ENCODE data around the gene VPS13D. TPM values are rescaled to one million over a fixed set of nuclear protein-coding genes. Genes with fewer than 3 reads are reported as not detected.
A peak's percentile ranks its signal among the peaks of the same experiment; 100 is the strongest.

VPS13D gene, protein sequence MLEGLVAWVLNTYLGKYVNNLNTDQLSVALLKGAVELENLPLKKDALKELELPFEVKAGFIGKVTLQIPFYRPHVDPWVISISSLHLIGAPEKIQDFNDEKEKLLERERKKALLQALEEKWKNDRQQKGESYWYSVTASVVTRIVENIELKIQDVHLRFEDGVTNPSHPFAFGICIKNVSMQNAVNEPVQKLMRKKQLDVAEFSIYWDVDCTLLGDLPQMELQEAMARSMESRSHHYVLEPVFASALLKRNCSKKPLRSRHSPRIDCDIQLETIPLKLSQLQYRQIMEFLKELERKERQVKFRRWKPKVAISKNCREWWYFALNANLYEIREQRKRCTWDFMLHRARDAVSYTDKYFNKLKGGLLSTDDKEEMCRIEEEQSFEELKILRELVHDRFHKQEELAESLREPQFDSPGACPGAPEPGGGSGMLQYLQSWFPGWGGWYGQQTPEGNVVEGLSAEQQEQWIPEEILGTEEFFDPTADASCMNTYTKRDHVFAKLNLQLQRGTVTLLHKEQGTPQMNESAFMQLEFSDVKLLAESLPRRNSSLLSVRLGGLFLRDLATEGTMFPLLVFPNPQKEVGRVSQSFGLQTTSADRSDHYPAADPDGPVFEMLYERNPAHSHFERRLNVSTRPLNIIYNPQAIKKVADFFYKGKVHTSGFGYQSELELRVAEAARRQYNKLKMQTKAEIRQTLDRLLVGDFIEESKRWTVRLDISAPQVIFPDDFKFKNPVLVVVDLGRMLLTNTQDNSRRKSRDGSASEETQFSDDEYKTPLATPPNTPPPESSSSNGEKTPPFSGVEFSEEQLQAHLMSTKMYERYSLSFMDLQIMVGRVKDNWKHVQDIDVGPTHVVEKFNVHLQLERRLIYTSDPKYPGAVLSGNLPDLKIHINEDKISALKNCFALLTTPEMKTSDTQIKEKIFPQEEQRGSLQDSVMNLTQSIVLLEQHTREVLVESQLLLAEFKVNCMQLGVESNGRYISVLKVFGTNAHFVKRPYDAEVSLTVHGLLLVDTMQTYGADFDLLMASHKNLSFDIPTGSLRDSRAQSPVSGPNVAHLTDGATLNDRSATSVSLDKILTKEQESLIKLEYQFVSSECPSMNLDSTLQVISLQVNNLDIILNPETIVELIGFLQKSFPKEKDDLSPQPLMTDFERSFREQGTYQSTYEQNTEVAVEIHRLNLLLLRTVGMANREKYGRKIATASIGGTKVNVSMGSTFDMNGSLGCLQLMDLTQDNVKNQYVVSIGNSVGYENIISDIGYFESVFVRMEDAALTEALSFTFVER (N-terminal part only)
- total RNA-seq (ENCODE audit: low replicate concordance) = 32.5 and 37.5 TPM in 2 replicates

DNA sequence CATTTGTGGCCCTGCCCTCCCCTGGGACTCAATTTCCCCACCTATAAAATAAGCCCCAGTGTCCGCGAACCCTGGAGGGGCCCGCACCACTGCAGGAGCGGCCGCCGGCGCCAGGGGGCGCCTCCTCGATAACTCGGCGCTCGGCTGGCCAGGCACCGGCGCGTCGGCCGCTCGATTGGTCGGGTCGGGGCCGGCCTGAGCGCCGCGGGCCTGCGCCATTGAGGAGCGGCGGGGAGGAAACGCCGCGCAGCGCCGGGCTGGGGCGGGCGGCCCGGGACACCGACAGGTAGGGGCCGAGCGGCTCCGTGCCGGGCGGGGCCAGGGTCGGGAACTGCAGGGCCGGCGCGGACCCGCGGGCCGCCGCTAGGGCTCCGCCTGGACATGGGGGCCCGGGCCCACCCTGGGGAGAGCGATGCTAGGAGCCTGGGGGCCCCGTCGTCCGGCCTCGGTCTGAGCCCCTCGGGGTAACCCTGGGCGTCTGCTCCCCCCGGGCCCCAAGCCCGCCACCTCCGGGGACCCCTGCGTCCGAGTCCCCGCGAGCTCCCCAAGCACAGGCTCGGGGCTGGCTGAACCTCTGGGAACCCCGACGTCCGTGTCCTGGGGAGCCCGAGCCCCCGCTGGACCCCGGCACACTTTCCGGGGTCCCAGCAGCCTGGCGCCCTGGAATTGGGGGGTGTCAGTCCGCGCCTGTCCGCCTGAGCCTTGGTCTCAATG, at the start of gene VPS13D:
TSS of gene VPS13D (plus strand) at position 196 of the 714 bp plus-strand sequence. CDS start 4,237 bp downstream, outside the sequence.
- peak; percentile 67 for DNase-seq (ENCODE audit: low read depth)
- TF ChIP-seq, protein P1, sequence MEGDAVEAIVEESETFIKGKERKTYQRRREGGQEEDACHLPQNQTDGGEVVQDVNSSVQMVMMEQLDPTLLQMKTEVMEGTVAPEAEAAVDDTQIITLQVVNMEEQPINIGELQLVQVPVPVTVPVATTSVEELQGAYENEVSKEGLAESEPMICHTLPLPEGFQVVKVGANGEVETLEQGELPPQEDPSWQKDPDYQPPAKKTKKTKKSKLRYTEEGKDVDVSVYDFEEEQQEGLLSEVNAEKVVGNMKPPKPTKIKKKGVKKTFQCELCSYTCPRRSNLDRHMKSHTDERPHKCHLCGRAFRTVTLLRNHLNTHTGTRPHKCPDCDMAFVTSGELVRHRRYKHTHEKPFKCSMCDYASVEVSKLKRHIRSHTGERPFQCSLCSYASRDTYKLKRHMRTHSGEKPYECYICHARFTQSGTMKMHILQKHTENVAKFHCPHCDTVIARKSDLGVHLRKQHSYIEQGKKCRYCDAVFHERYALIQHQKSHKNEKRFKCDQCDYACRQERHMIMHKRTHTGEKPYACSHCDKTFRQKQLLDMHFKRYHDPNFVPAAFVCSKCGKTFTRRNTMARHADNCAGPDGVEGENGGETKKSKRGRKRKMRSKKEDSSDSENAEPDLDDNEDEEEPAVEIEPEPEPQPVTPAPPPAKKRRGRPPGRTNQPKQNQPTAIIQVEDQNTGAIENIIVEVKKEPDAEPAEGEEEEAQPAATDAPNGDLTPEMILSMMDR (IDR thresholded peaks at IDR 0.05; ENCODE audit: insufficient read depth, low read length) = peak; percentile 89

DNA sequence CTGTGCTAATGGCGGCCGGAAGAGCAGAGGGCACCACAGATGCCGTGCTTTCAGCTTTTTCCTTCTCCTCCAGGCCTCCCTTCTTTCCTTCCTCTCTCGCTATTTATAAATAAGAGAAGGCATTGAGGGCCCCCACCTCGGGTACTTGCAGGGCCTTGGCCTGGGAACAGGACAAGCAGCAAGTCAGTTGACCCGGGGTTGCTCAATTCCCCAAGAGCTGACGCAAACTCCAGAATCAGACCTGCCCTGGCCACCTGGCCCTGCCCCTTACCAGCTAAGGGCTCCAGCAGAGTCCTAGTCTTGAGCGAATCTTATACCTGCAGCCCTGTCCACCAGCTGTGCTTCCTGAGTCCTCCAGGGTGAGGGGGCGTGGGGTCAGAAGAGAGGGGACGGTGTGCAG, 49.5 kb upstream of the VPS13D start:
- TF ChIP-seq, protein P1 (IDR thresholded peaks at IDR 0.05; ENCODE audit: insufficient read depth, low read length) = no peak
- no peak overlapping the region for H3K4me3 ChIP-seq (ENCODE audit: low read depth, low read length)
- no peak for DNase-seq (ENCODE audit: low read depth)

More for the DNA sequence above, at the start of gene VPS13D:
- peak within 1 kb of the TSS; percentile 95 for H3K4me3 ChIP-seq (ENCODE audit: low read depth, low read length)

DNA sequence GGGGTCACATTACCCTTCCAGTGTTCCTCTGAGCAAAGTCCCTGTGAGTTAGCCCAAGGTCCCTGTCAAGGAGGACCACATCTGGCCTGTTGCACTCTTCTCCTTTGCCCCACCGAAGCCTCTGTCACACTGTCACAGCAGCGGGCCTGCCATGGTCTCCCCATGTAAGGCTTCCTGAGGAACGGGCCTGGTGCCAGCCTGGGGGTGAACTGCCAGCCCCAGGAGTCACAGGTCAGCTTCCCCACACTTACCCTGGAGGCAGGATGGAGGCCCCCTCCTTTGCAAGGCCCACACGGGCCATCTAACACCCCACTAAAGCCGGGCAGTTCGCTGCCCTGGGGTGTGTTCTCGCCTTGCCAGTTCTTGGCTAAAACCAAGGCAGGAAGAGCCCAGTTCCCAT, 48.9 kb upstream of the VPS13D start:
- H3K4me3 ChIP-seq (ENCODE audit: low read depth, low read length) = no peak overlapping the region
- TF ChIP-seq, protein P1 (IDR thresholded peaks at IDR 0.05; ENCODE audit: insufficient read depth, low read length) = no peak
- no peak for DNase-seq (ENCODE audit: low read depth)

DNA sequence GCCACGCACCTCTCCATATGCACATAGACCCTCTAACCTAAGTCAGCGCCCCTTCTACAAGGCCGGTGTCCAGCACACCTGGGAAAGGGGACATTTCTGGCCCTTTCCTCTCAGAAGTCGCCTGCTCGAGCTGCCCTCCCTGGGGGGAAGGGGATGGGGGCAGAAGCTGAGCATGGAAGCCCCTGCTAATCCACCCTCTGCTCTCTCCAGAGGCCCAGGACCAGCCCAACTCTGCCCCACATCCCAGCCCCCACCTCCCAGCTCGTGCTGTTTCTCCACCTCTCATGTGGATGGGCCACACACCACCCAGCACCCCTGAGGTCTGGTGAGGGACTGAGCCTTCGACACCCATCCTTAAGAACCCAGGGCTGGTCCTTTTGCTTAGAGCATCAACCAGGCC, 48.3 kb upstream of the VPS13D start:
- no peak overlapping the region for H3K4me3 ChIP-seq (ENCODE audit: low read depth, low read length)
- TF ChIP-seq, protein P1 (IDR thresholded peaks at IDR 0.05; ENCODE audit: insufficient read depth, low read length) = no peak
- no peak for DNase-seq (ENCODE audit: low read depth)

DNA sequence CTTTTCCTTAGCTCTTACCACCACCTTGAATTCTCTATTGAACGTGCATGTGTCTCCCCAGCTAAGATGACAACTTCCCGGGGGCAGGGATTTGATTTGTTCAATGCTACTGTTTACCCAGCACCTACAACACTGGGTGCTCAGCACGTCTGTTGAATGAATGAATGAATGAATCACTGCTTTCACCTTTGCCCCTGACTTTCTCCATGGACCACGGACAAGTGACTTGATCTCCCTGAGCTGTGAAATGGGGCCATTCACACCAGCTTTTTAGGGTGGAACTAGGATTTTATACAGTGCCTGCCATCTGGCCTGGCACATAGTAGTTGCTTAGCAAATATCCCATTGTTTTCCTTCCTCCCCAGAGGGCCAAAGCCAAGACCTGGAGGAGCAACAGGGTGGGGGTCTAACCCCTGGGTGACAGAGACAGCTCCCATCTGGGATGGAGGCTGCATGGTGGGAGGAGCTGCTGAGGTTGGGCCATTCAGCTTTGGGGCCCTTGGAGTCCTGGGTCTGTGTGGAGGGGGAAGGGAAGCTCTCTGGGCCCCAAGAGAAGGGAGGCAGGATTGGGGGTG, 47.3 kb upstream of the VPS13D start:
- TF ChIP-seq, protein P1 (IDR thresholded peaks at IDR 0.05; ENCODE audit: insufficient read depth, low read length) = no peak
- no peak overlapping the region for H3K4me3 ChIP-seq (ENCODE audit: low read depth, low read length)
- DNase-seq (ENCODE audit: low read depth) = peak; percentile 32
